TTC549 (cell line): Measurements from ENCODE around the gene ATP2C1.
"Not testable (repeated sequence)": the region's sequence is repeated elsewhere in the genome, so short reads cannot be mapped to it uniquely, and the experiment has no call there.

Experiments used
- FAIRE-seq: peaks from 2 replicates; lab custom pipeline; 2012; peaks lifted over from hg19 to GRCh38; lab: Jason Lieb, UNC

Gene ATP2C1

DNA sequence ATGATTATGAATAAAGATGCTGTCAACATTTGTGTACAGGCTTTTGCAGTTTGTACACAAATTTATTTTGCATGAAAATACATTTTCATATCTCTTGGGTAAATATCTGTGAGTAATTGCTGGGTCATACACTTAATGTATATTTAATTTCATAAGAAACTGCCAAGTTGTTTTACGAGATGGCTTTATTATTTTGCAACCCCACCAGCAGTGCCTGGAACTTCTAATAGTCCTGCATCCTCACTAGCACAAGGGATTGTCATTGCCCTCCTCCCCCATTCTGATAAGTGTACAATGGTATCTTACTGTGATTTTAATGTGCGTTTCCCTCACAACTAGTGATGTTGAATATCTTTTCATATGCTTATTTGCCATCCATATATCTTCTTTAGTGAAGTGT is 87.6 kb downstream of the ATP2C1 start:
- FAIRE-seq = no peak

DNA sequence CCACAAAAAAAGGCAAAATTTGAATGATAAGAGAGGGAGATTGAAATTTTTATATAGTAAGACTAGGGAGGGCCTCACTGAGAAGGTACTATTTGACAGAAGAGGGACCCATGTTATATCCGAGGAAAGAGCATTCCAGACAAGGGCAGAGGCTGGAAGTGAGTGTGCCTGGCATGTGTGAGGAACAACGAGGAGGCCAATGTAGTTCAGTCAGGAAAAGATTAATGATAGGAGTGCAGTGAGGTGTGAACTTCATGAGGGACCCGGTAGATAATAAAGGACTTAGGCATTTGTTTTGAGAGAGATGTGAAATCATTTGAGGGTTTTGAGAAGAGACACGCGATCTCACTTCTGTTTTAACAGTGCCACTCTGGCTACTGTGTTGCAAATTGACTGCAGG is 96.4 kb downstream of the ATP2C1 start:
- FAIRE-seq = no peak

DNA sequence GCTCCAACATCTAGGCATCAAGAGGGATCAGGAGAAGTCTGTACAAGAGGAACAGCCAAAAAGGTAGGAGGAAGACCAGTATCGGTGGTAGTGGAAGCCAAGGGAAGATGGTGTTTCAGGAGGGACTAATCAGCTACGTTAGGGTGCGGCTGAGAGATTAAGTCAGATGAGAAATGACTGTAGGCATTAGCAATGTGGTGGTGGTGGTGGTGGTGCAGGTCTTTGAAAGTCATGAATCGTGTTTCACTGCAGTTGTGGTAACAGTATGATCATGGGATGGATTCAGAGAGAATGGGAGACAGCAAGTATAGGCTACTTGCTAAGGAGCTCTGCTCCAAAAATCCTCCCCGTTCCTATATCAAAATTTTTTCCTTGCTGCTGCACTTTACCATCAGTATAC is 97.2 kb downstream of the ATP2C1 start:
- FAIRE-seq = no peak

DNA sequence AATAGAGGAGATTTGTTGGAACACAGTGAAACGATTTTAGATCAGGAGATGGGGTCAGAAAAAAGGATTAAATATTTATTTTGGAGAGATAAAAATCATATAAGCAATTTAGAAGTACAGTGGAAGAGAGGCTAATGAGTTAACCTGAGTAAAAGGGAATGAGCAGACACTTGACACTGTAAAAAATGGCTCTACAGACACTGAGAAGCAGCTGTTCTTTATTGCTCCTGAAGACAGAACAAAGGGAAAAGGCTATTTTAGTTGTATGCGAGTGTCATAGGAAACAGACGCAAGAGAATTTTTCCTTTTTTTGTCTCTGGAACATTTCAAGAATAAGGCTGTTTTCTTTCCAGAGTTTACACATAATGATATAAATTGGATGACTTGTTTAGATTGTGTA is 98.5 kb downstream of the ATP2C1 start:
- FAIRE-seq = no peak

DNA sequence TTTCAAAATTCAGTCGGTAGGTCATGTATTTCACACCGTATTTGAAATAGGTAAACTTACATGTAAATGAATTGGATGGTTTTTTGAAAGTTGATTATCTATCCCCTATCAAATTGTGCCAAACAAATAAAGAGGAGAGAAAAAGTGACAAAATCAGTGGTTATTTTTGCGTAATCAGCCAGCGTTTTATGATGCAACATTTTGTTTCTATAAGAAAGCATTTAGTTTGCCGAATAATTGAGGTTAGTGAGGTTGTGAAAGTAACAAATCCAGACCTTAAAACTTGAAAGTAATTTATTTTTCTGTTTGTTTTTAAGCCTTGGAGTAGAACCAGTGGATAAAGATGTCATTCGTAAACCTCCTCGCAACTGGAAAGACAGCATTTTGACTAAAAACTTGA is 103.4 kb downstream of the ATP2C1 start:
- FAIRE-seq = no peak

DNA sequence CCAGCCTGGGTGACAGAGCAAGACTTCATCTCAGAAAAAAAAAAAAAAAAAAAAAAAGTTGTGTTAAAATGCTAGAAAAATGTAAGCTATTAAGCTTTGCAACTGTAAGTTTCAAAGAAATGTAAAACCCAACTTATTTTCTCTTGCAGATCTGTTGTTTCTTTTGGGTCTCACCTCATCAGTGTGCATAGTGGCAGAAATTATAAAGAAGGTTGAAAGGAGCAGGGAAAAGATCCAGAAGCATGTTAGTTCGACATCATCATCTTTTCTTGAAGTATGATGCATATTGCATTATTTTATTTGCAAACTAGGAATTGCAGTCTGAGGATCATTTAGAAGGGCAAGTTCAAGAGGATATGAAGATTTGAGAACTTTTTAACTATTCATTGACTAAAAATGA is 107.2 kb downstream of the ATP2C1 start:
- FAIRE-seq = no peak

DNA sequence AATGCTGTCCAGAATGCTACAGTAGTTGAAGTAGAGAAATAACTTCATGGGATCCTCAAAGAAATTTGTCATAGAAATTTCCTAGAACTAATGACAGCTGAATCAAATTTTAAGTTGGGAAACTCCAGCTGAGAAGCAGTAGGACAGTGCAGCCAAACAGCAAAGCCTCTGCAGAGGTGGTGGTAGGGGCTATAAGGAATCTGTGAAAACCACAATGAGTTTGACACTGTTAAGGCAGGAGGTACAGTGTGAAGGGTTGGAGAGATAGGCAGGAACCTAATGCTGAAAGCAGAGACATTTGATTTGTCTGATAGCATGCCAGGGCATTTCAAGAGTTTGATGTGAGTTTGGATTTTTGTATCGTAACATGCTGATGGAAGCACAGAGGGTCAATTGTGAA is 110.7 kb downstream of the ATP2C1 start:
- no peak for FAIRE-seq

DNA sequence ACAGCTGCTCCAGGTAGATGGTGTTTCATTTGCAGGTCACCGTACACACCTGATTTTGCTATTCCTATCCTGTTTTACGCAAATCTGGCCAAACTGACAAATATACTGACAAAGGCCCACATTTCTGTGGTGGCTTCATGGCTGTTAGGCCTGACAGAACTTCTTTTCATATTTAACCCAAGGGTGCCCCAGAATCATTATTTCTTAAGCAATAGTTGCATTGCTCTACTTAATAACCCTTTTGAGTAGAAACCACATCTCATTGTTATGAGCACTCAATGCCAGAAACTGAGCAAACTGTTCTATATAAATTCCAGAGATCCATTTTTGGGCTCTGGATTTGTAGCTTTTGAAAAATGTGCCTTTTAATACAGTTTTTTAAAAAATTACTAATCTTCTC is 113.4 kb downstream of the ATP2C1 start:
- FAIRE-seq = no peak

DNA sequence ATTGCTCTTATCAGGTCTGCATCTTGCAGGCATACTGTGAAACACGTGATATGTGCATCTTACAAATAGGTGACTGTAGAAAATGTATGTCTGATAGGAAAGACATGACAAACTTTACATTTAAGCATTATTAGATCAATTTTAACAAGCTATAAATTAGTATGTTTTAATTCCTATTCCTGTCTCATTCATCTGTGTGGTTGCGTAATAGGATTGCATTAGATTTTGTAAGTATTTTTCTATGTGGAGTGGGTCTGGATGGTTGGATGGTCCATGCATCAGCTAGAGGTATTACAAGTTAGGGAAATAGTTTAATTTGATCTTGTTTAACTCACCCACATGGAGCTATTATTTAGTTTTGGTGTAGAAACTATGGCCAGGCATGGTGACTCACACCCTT is 113.9 kb downstream of the ATP2C1 start:
- no peak for FAIRE-seq

DNA sequence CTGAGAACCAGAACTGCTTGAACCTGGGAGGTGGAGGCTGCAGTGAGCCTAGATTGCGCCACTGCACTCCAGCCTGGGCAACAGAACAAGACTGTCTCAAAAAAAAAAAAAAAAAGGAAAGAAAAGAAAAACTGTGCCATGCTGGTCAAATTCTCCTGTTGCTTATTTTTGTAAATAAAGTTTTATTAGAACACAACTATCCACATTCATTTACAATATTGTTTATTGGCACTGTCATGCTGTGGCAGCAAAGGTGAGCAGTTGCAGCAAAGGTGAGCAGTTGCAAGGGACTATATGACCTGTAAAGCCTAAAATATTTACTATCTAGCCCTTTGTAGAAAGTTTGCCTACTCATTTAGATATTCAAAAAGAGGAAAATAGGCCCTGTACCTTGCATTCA is 114.4 kb downstream of the ATP2C1 start:
- FAIRE-seq = no peak

DNA sequence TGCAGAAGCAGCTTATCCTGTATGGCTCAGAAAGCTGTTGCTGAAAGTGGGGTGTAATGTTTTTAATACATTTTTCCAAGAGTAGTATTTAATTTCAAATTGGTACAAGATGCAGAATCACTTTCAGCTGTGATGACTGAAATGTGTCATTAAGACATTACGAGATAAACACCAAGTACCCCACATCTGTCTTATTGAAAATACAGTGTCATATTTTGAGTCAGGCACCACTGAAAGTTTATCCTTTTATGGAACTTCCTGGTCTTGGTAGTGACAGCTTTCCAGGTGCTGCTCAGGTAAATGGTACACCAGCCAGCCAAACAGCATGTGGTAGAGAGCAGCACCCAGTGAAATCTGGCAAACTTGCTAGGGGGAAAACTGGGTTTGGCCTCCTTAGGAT is 115.8 kb downstream of the ATP2C1 start:
- FAIRE-seq = no peak

DNA sequence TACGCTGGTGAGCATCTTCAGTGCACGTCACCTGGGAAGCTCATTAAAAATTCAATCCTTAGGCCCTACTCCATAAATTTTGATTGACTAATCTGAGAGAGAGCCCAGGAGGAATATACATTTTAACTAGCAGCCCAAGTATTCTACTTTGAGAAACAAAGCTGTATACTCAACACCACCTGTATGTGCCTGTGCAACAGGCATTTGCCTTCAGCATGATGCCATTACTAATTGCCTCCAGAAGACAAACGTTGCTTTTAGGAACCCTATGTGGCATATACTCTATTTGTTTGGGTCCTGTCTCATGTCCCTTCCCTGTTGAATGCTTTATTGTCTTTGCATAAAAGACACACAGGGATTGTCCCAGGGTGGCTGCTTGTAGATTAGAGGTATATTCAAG is 125.1 kb downstream of the ATP2C1 start:
- FAIRE-seq = no peak

DNA sequence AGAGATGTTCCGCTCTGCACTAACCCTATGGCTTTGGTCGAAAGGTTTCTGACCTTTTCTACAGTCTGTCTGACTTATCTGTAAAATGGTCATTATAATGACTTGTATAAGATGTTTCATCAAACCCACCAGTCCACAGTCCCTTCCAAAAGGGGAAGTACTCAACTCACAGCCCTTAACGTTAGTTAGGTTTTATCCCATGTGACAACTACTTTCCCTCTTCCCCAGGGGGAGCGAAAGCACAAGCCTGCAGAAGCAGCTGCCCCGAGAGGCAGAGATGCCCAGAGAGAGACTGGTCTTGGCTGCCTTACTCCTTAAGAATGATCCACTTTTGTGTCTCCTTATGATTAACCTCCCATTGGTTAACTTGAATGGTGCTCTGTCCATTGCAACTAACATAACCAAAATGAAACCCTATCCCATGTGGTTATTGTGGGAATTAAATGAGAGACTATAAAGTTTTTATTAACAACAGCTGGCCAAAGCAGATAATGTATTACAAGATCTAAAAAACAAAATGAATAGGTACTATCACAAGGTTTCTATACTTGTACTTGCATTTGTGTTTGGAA is 126.3 kb downstream of the ATP2C1 start:
- FAIRE-seq = no peak

DNA sequence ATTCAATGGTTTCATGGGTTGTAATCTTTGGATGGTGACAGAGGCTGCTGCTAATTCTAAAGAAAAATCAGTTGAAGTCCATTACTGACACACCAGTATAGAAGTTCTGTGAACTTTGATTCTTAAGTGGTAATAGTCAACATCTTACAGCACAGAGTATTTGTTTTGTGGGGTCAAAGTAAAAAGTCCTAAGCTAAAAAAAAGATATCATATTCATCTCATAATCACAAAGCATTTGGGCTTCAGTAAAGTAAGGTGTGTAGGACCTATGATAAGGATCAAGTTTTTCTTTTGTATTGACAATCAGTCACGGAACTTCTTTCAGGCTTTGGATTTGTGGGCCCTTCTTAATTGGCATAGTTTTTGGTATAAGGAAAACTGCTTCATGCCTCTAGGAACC is 131.7 kb downstream of the ATP2C1 start:
- no peak for FAIRE-seq

DNA sequence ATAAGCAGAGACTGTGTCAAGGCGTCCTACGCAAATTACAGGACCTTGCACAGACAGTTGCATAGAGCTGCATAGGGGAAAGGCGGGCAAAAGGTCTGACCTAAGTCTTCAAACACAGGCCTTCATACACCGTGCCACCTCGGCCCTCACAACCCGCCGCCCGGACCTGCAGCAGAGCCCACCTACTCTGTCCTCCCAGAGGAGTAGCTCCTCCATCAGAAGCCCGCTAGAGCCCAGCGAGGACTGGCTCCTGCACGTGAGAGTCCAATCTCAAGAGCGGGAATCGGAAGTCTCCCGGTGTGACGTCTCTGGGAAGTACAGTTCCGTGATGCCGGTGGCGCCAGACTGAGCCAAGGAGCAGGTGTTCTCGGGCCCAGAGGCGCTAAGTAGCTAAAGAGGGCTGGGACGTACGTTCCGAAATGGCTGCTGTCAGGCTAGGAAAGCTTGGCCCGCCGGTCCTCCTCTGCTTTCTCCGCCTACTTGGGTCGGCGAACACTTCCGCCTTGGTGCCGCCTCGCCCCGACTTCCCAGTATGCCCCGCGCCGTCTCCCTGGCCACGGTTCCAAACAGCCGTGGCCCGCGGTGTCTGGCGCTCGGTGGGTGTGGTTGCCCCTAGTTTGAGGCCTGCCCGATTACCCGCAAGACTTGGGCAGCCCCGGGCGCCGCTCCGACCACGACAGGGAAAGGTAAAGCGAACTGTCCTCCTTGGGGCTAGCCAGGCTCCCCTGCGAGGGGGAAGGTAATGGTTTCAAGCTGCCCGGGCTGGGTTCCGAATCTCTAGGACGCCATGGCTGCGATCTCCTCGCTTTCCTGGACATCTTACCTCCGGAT is 132.7 kb downstream of the ATP2C1 start, which contains the start of the genes ASTE1 and NEK11:
Gene ASTE1, minus strand, starts transcription at position 505 of the 831 bp plus-strand sequence. CDS start 1,519 bp downstream, outside the sequence.
Gene NEK11, plus strand, starts transcription at position 557 of the 831 bp plus-strand sequence. CDS start 2,832 bp downstream, outside the sequence.
- FAIRE-seq = no peak

DNA sequence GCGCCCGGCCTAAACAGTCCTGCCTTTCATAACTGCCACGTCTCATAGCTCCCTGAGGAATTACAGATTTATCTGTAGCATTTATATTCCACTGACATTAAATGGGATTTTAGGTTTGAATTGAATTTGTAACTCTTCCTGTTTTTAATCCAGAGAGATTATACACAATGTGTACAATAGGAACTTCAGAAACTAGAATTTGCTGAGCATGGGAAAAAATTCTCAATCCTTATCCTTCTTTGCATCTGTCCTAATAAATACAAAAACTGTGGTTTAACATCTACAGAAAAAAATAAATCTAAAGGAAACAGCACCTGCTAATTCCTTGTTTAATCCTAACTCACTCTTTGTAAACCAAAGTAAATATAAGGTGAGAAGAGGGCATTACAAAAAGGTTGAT is 135.0 kb downstream of the ATP2C1 start:
- FAIRE-seq = no peak

DNA sequence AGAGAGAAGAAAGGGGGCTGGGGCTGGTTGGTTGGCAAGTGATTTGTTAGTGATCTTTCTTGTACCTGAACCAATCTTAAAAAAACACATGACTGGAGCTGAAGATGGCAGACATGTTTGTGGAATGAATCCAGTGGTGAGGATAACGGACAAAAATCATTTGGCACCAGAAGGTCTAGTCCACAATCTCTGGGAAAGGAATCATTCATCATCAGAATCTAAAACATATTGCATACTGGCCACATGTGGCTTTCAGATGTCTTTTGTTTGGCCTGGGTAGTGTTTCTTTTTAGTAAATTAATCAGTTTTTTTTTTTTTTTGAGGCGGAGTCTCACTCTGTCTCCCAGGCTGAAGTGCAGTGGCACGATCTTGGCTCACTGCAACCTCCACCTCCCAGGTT is 137.8 kb downstream of the ATP2C1 start:
- FAIRE-seq = no peak

DNA sequence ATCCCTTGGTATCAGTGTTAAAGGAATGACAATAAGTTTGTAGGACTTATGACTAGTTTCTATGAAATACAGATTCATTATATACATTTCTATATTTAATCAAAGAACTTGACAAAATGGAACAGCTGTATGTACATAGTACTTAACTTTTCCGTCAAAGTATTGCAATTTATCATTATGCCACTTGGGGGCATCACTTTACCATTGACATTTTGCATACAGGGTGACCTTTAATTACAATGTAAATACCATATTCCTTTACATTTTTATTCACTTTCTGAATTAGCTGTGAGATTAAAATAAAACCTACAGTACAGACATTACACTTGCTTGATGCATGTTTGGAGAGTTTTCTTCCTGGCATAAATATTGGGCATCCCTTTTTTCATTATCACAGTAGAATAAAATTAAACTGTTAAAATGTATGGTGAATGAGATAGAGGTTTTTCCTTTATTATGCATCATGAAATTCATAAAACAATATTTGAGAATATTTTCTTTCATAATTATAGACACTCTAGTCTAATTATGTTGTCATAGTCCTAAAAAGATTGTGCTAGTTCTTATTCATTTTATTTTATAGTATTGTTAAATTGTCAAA is 139.7 kb downstream of the ATP2C1 start:
- FAIRE-seq = peak; percentile 88

DNA sequence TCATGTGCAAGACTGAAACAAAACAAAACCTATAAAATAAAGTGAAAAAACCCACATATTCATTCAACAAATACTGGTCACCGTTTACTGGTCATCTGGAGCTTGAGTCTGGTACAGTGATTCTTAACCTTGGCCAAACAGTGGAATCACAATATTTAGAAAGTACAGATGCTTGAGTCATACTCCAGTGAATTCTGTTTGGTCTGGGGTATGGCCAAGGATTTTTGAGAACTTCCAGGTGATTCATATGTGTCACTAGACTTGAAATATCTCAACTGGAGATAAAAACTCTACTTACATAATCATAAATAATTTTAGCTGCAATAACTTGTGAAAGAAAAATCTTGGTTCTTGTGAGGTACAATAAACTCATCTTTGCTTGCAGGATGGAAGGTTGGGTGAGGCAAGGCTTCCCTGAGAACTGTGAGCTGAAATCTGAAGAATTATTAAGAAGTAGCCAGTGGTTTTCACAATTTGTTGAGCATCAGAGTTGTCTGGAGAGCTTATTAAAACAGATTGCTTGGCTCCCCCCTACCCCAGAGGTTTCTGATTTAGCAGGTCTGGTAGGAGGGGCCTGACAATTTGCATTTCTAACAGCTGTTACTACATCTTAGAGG is 142.4 kb downstream of the ATP2C1 start:
- no peak for FAIRE-seq

DNA sequence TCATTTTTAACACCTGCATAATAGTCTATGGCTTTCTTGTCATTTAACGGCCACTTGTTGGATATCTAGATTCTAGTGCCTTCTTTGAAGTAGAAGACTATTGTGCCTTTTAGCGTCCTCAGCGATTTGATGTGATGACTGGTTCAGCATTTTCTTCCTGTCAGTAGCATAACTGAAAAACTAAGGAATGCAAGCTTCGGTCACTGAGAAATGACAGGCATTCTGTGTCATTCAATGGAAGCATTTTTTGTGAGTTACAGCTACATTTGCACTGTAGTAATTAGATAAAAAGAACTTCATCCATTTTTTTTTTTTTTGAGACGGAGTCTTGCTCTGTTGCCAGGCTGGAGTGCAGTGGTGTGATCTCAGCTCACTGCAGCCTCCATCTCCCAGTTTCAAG is 143.1 kb downstream of the ATP2C1 start:
- FAIRE-seq = no peak

DNA sequence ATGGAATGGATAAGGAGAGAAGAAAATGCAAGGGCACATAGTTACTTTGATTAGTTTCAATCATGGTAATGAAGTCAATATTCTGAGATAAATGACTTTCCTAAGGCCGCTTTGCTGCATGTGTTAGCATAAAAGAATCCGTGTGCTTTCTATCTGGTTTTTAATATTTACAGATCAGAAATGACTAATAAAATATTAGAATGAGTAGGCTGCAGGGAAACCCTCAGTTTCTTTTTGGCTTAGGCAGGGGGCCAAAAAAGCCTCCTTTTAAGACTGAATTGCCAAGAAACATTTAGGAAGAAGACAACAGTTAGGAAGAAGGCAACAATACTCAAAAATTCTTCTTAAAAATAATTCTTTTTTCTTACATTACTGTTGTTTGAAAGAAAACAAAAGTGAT is 144.4 kb downstream of the ATP2C1 start:
- FAIRE-seq = no peak

DNA sequence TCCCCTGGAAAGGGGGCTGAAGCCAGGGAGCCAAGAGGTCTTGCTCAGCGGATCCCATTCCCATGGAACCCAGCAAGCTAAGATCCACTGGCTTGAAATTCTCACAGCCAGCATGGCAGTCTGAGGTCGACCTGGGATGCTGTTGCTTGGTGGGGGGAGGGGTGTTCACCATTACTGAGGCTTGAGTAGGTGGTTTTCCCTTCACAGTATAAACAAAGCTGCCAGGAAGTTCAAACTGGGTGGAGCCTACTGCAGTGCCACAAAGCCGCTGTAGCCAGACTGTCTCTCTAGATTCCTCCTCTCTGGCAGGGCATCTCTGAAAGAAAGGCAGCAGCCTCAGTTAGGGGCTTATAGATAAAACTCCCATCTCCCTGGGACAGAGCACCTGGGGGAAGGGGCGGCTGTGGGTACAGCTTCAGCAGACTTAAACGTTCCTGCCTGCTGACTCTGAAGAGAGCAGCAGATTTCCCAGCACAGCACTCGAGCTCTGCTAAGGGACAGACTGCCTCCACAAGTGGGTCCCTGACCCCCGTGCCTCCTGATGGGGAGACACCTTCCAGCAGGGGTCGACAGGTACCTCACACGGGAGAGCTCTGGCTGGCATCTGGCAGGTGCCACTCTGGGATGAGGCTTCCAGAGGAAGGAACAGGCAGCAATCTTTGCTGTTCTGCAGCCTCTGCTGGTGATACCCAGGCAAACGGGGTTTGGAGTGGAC is 148.5 kb downstream of the ATP2C1 start:
- not testable (repeated sequence) for FAIRE-seq
